Hepatocyte (in vitro differentiated cells): ENCODE results near the gene SF3B4. TPM values are rescaled to one million over a fixed set of nuclear protein-coding genes. Genes with fewer than 3 reads are reported as not detected.

Source experiments
- DNase-seq: peaks from one replicate; pipeline ENCODE4 v3.0.0-alpha.2; 2016; ENCODE audit warnings: low spot score
- H2AFZ ChIP-seq: fragments of 200-600 bp; sonication (generic); 2 replicates; pipeline ENCODE4 v1.6.0; 2016; ENCODE audit warnings: antibody characterized with exemption, mild to moderate bottlenecking
- H3K27ac ChIP-seq: fragments of 200-600 bp; sonication (generic); 2 replicates; pipeline ENCODE4 v1.5.1; 2016; ENCODE audit warnings: mild to moderate bottlenecking
- H3K27me3 ChIP-seq: fragments of 200-600 bp; sonication (generic); 2 replicates; pipeline ENCODE4 v1.6.1; 2016
- H3K36me3 ChIP-seq: fragments of 200-600 bp; sonication (generic); replicated peaks from 2 replicates; pipeline ENCODE4 v1.5.1; 2016; ENCODE audit warnings: low read depth; ENCODE audit not compliant: insufficient read depth
- H3K4me1 ChIP-seq: fragments of 200-600 bp; sonication (generic); 2 replicates; pipeline ENCODE4 v1.5.1; 2016; ENCODE audit warnings: mild to moderate bottlenecking, moderate library complexity; ENCODE audit not compliant: insufficient read depth
- H3K4me2 ChIP-seq: fragments of 200-600 bp; sonication (generic); 2 replicates; pipeline ENCODE4 v1.6.0; 2016
- H3K4me3 ChIP-seq: fragments of 200-600 bp; sonication (generic); 2 replicates; pipeline ENCODE4 v1.5.1; 2016; ENCODE audit warnings: mild to moderate bottlenecking
- H3K79me2 ChIP-seq: fragments of 200-600 bp; sonication (generic); 2 replicates; pipeline ENCODE4 v1.6.0; 2017; ENCODE audit warnings: mild to moderate bottlenecking
- H3K9me2 ChIP-seq: fragments of 200-600 bp; sonication (generic); replicated peaks from 2 replicates; pipeline ENCODE4 v1.6.0; 2017; ENCODE audit warnings: mild to moderate bottlenecking; ENCODE audit not compliant: insufficient read depth
- H3K9me3 ChIP-seq: fragments of 200-600 bp; sonication (generic); 2 replicates; pipeline ENCODE4 v1.5.1; 2016; ENCODE audit warnings: low read depth, mild to moderate bottlenecking
- H4K20me1 ChIP-seq: fragments of 200-600 bp; sonication (generic); 2 replicates; pipeline ENCODE4 v1.6.0; 2016; ENCODE audit warnings: mild to moderate bottlenecking; ENCODE audit not compliant: insufficient read depth, poor library complexity, severe bottlenecking
- EZH2 ChIP-seq: fragments of 200-600 bp; sonication (generic); IDR thresholded peaks from 2 replicates; pipeline ENCODE4 v1.6.1; 2016; ENCODE audit warnings: antibody characterized with exemption, mild to moderate bottlenecking, borderline replicate concordance
- EZH2phosphoT487 ChIP-seq: fragments of 200-600 bp; sonication (generic); IDR thresholded peaks from one replicate; pipeline ENCODE4 v1.6.1; 2018; ENCODE audit warnings: antibody characterized with exemption, mild to moderate bottlenecking, low read depth, moderate library complexity; ENCODE audit not compliant: unreplicated experiment, severe bottlenecking
- WGBS: methylation state at CpG from one replicate; pipeline ENCODE4 v1.1.6; 2016; ENCODE audit warnings: low lambda C conversion rate; ENCODE audit errors: missing lambda C conversion rate; 5-methylcytosine and 5-hydroxymethylcytosine counted together
- polyA plus RNA-seq: library from polyadenylated mRNA; unstranded; fragments of >200 nt; fragmentation: Nextera tagmentation; extraction: Ambion mirVana; gene quantifications from 2 replicates; pipeline ENCODE4 v1.2.1, GENCODE V29; 2016
- total RNA-seq: library from RNA; depleted of rRNA; stranded (reverse); fragments of >200 nt; gene quantifications from 2 replicates; pipeline ENCODE4 v1.2.3, GENCODE V29; 2014
- TF ChIP-seq, protein P1 (sequence below): fragments of 200-600 bp; sonication (generic); IDR thresholded peaks from 2 replicates; pipeline ENCODE4 v1.5.1; 2016; ENCODE audit warnings: antibody characterized with exemption, mild to moderate bottlenecking; ENCODE audit not compliant: poor library complexity

The SF3B4 gene
- total and polyA plus RNA-seq, 2 experiments from 2014 or later = 23.3 to 58.6 TPM

DNA sequence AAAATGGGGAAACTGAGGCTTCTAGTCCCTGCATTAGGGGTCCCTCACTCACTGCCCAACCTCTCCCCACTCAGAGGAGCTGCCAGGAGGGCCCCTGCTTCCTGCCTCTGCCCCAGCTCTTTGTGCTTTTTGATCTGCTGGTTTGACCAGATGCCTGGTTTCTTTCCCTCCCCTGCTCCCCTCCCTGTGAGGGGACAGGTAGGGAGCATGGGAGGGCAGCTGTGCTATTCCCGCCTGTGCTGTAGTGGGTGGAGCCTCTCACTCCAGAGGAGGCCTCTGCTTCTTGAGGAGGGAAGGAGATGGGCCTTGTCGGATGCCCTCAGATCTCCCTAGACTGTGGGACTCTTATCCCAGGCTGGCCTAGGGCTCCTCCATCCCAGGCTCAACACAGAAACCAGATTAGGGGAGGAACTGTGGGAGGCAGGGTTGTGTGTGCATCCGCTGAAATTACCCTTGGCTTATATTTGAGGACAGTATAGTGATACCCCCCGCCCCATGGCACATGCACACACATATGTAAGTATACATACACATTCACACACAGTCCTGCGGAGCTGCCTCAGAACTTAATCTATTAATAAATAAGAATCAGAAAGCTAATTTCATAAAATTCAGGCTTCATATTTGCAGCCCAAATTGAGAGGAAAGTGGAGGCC is 23.6 kb downstream of the SF3B4 start:
- TF ChIP-seq EZH2 (no peak), EZH2phosphoT487 (no peak)
- TF ChIP-seq, protein P1, sequence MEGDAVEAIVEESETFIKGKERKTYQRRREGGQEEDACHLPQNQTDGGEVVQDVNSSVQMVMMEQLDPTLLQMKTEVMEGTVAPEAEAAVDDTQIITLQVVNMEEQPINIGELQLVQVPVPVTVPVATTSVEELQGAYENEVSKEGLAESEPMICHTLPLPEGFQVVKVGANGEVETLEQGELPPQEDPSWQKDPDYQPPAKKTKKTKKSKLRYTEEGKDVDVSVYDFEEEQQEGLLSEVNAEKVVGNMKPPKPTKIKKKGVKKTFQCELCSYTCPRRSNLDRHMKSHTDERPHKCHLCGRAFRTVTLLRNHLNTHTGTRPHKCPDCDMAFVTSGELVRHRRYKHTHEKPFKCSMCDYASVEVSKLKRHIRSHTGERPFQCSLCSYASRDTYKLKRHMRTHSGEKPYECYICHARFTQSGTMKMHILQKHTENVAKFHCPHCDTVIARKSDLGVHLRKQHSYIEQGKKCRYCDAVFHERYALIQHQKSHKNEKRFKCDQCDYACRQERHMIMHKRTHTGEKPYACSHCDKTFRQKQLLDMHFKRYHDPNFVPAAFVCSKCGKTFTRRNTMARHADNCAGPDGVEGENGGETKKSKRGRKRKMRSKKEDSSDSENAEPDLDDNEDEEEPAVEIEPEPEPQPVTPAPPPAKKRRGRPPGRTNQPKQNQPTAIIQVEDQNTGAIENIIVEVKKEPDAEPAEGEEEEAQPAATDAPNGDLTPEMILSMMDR = no peak

DNA sequence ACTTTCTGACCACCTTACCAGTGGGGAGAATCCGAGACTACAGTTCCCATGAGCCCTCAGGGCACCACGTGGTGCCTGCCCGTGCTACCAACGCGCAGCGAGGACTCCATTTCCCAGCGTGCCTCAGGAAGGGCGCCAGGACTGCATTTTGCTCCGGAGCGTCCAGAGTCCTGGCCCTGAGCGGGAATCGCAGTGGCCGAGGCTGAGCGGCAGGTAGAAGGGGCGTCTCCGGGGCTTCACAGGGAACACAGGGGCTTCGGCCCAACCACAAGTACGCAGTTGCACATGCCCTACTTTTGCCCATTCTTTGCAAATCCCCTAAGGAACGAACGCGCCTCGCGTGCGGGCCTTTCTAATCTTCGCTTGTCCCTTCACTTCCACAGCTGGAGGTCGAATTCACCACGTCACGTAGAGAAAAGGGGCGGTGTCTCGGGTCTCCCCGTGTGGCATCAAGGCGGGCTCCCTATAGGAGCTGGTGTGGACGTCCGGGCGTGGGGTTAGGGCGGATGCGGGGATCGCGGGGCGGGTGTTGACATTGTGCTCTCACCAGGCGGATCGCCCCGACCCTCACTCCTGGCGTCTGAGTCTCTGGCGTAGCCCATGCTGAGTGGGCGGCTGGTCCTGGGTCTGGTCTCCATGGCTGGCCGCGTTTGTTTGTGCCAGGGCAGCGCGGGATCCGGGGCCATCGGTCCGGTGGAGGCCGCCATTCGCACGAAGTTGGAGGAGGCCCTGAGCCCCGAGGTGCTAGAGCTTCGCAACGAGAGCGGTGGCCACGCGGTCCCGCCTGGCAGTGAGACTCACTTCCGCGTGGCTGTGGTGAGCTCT is 27.9 kb downstream of the SF3B4 start, which contains the start of gene BOLA1:
BOLA1 (plus strand) TSS at position 109 of the 825 bp plus-strand sequence; CDS start at position 601, 492 bp downstream.
- Histone ChIP-seq H2AFZ (peak within 1 kb of the TSS; percentile 66), H3K79me2 (peaks cover 4% of the 10 kb centered on the region), H3K27me3 (no peaks in the 10 kb centered on the region), H3K9me3 (no peaks in the 10 kb centered on the region), H3K9me2 (no peaks in the 10 kb centered on the region), H3K36me3 (no peaks in the 10 kb centered on the region), H4K20me1 (no peaks in the 10 kb centered on the region), H3K4me2 (peak within 1 kb of the TSS; percentile 77), H3K4me3 (peak within 1 kb of the TSS; percentile 35), H3K4me1 (no peaks in the 10 kb centered on the region), H3K27ac (peak within 1 kb of the TSS; percentile 83)
- TF ChIP-seq EZH2 = no peak
- TF ChIP-seq EZH2phosphoT487 = no peak
- TF ChIP-seq, protein P1 = no peak
- 28% methylated on average over 54 of the region's 65 CpGs for WGBS
- peak; percentile 95 for DNase-seq

More for the DNA sequence above, 23.6 kb downstream of the SF3B4 start:
- Histone ChIP-seq H3K9me3 (no peaks in the 10 kb centered on the region), H3K4me2 (no peak overlapping the region), H4K20me1 (no peaks in the 10 kb centered on the region), H3K4me1 (no peaks in the 10 kb centered on the region), H3K9me2 (no peaks in the 10 kb centered on the region), H3K27ac (no peak overlapping the region), H3K4me3 (no peak overlapping the region), H3K27me3 (no peaks in the 10 kb centered on the region), H3K79me2 (peaks cover 4% of the 10 kb centered on the region), H3K36me3 (no peaks in the 10 kb centered on the region), H2AFZ (no peak overlapping the region)
- WGBS = 86% methylated on average over 5 of the region's 5 CpGs
- no peak for DNase-seq

DNA sequence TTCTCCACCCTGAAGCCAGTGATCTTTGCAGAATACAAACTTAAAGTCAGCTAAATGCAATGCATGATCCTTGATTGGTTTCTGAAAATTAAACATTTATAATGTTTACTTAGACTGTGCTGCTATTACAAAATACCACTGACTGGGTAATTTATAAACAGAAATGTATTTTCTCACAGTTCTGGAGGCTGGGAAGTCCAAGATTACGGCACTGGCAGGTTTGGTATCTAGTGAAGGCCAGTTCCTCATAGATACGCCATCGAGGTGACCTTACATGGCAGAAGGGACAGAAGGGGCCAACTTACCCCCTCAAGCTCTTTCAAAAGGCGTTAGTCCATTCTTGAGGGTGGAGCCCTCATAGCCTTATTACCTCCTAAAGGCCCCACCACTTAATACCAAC is 31.0 kb downstream of the SF3B4 start:
- 95% methylated on average over 4 of the region's 4 CpGs for WGBS
- H3K4me3 ChIP-seq = no peak overlapping the region

More for the DNA sequence above, 31.0 kb downstream of the SF3B4 start:
- no peak overlapping the region for H2AFZ ChIP-seq
- no peaks in the 10 kb centered on the region for H3K9me3 ChIP-seq
- H3K36me3 ChIP-seq = no peaks in the 10 kb centered on the region
- DNase-seq = no peak
- H3K4me1 ChIP-seq = no peaks in the 10 kb centered on the region
- H3K4me2 ChIP-seq = no peak overlapping the region
- H3K27ac ChIP-seq = no peak overlapping the region
- H3K9me2 ChIP-seq = no peaks in the 10 kb centered on the region
- peaks cover 4% of the 10 kb centered on the region for H3K79me2 ChIP-seq
- TF ChIP-seq, protein P1 = no peak
- no peaks in the 10 kb centered on the region for H4K20me1 ChIP-seq
- no peaks in the 10 kb centered on the region for H3K27me3 ChIP-seq
